ENCODE results near the gene PTPN9.

PTPN9 gene

GRCh38 chr15:75578173-75578947 lies 755 bp downstream of the PTPN9 start:
- no peak for TF ChIP-seq CTCF (IDR thresholded peaks at IDR 0.05; ENCODE audit: low read depth, low read length)
- peak overlapping the region; percentile 87 for H3K4me3 ChIP-seq (ENCODE audit: low read depth, low read length)

- TF ChIP-seq CTCF (IDR thresholded peaks at IDR 0.05; ENCODE audit: low read depth, low read length): no peak
- peak overlapping the region; percentile 87 for H3K4me3 ChIP-seq (ENCODE audit: low read depth, low read length)
These were observed 1.5 kb downstream of the PTPN9 start for GRCh38 chr15:75577401-75578172.

GRCh38 chr15:75573648-75574384 lies 5.3 kb downstream of the PTPN9 start:
- TF ChIP-seq CTCF (IDR thresholded peaks at IDR 0.05; ENCODE audit: low read depth, low read length): no peak
- H3K4me3 ChIP-seq (ENCODE audit: low read depth, low read length): no peak overlapping the region

- no peak overlapping the region for H3K4me3 ChIP-seq (ENCODE audit: low read depth, low read length)
- TF ChIP-seq CTCF (IDR thresholded peaks at IDR 0.05; ENCODE audit: low read depth, low read length): no peak
These were observed 8.8 kb downstream of the PTPN9 start for GRCh38 chr15:75570126-75570845.

GRCh38 chr15:75565062-75565970 lies 13.8 kb downstream of the PTPN9 start:
- H3K4me3 ChIP-seq (ENCODE audit: low read depth, low read length): no peak overlapping the region

More at GRCh38 chr15:75565062-75565970, 13.8 kb downstream of the PTPN9 start:
- TF ChIP-seq CTCF (IDR thresholded peaks at IDR 0.05; ENCODE audit: low read depth, low read length): no peak

Measured in WI38 (cell line).